Mucosa of rectum (tissue), 2 donors: ENCODE results near the gene STX1B.

Experiments
- H3K27ac ChIP-seq, 2 donors: one replicate each; pipeline ENCODE4 v1.7.0; 2013; ENCODE audit warnings: inconsistent platforms in 2 of 2, low read depth in 2 of 2, low read length in 2 of 2
- H3K27me3 ChIP-seq, 2 donors: one replicate each; pipeline ENCODE4 v1.7.0; 2013; ENCODE audit warnings: low read length in 2 of 2; ENCODE audit not compliant: control insufficient read depth in 2 of 2, insufficient read depth in 2 of 2
- H3K36me3 ChIP-seq, 2 donors: one replicate each; pipeline ENCODE4 v1.7.0; 2013; ENCODE audit warnings: low read length in 2 of 2; ENCODE audit not compliant: control insufficient read depth in 2 of 2, insufficient read depth in 2 of 2
- H3K4me1 ChIP-seq, 2 donors: one replicate each; pipeline ENCODE4 v1.7.0; 2013; ENCODE audit warnings: low read length in 2 of 2, mild to moderate bottlenecking in 1 of 2; ENCODE audit not compliant: control insufficient read depth in 2 of 2, insufficient read depth in 2 of 2
- H3K4me3 ChIP-seq, 2 donors: one replicate each; pipeline ENCODE4 v1.7.0; 2013; ENCODE audit warnings: low read length in 2 of 2
- H3K9ac ChIP-seq, 2 donors: one replicate each; pipeline ENCODE4 v1.7.0; 2013; ENCODE audit warnings: low read length in 2 of 2, low read depth in 1 of 2, mild to moderate bottlenecking in 1 of 2
- H3K9me3 ChIP-seq, 2 donors: one replicate each; pipeline ENCODE4 v1.7.0; 2013; ENCODE audit warnings: low read length in 2 of 2; ENCODE audit not compliant: control insufficient read depth in 2 of 2
- donor health status: healthy.
- donor health status: Normal muscosa, but diverticular disease.

Gene STX1B

GRCh38 chr16:30987581-30988190 lies 22.8 kb downstream of the STX1B start:
- Histone ChIP-seq H3K36me3 (peaks cover 0 to 4% of the 10 kb centered on the region in 2 donors), H3K27ac (no peak overlapping the region), H3K27me3 (no peaks in the 10 kb centered on the region), H3K9ac (no peak overlapping the region), H3K4me3 (no peak overlapping the region), H3K4me1 (peaks cover 5 to 12% of the 10 kb centered on the region in 2 donors), H3K9me3 (no peaks in the 10 kb centered on the region)

DNA sequence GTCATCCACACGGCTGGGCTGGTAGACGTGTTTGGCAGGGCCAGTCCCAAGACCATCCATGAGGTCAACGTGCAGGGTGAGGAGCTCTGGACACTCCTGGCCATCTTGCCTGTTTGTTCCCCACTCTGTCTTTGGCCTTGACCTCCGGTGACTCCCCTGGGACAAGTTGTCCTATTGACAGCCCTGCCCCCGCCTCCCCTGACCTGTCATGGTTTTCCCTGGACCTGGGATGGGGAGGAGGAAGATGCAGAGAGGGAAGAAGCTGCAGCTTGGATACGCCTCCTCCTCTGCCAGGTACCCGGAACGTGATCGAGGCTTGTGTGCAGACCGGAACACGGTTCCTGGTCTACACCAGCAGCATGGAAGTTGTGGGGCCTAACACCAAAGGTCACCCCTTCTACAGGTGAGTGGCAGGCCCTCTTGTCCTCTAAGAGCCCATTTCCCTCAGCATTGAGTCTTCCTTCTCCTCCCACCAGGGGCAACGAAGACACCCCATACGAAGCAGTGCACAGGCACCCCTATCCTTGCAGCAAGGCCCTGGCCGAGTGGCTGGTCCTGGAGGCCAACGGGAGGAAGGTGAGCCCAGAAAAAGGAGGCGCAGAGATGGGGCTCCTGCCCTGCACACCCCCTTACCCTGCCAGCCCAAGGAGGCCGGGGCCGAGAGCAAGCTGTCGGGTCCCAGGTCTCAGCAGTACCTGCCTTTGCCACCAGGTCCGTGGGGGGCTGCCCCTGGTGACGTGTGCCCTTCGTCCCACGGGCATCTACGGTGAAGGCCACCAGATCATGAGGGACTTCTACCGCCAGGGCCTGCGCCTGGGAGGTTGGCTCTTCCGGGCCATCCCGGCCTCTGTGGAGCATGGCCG lies 24.1 kb downstream of the STX1B start:
- H3K9me3 ChIP-seq, result no peaks in the 10 kb centered on the region
- H3K4me3 ChIP-seq, result peak overlapping the region; percentile 77 to 80
- H3K36me3 ChIP-seq, result peaks cover 0 to 4% of the 10 kb centered on the region in 2 donors
- peaks cover 5 to 12% of the 10 kb centered on the region in 2 donors for H3K4me1 ChIP-seq
- peak overlapping the region in 1 of 2 donors; percentile 24 for H3K9ac ChIP-seq
- no peaks in the 10 kb centered on the region for H3K27me3 ChIP-seq
- peak overlapping the region in 1 of 2 donors; percentile 52 for H3K27ac ChIP-seq

DNA sequence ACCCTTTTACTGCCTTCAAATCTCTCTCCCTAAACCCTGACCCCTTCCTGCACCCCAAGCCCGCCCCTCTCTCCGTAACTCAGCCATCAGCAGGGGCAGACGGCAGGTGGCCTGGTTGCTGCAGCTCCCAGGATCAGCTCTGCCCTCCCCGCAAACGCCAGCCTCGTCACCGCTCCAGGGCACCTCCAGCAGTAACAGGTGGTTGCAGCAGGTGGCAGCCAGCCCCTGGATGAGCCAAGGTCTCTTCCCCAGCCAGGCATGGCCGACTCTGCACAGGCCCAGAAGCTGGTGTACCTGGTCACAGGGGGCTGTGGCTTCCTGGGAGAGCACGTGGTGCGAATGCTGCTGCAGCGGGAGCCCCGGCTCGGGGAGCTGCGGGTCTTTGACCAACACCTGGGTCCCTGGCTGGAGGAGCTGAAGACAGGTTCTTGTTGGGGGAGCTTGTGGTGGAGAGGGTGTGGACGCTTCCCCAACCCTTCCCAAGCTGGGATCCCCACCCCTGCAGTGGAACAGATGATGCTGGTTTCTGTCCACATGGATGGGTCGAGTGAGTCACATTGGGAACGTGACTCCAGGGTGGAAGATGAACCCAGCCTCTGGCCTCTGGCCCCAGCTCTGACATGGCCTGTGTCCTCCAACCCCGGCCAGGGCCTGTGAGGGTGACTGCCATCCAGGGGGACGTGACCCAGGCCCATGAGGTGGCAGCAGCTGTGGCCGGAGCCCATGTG lies 24.9 kb downstream of the STX1B start:
- no peaks in the 10 kb centered on the region for H3K9me3 ChIP-seq
- peak overlapping the region; percentile 52 to 63 for H3K27ac ChIP-seq
- peak overlapping the region; percentile 77 to 80 for H3K4me3 ChIP-seq
- no peaks in the 10 kb centered on the region for H3K27me3 ChIP-seq
- H3K36me3 ChIP-seq, result peaks cover 4 to 5% of the 10 kb centered on the region in 2 donors
- H3K4me1 ChIP-seq, result peaks cover 5 to 12% of the 10 kb centered on the region in 2 donors
- H3K9ac ChIP-seq, result peak overlapping the region; percentile 60 to 69

DNA sequence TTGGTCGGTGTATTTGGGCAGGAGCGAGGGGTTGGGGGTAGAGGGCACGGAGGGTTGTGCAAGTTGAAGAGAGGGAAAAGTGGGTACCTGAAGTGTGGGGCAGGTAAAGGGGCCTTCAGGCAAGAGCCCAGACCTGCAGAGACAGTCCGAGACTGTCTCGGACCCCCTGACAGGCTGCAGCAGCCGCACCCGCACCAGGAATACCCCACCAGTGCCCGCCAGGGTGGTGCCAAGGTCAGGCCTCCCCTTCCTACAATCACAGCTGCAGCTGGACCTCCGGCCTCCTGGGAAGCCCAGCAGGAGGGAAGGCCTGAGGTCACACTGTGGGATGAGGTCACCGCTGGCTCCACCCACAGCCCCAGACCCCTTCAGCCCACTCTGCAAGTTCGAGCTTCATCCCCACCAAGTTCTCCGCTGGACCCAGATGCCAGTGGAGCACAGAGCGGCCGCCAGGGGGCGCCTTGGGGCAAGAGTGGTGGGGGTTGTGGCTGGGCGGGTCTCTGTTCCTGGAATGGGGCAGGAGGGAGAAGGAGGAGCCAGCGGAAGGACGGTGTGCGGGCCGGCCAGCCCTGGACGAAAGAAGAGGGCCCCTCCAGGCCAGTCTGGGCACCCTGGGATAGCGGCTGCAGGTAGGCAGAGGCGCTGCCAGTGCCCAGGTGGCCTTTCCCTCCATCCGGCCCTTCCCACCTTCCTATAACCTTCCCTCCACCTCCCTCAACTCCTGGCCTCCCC lies 25.6 kb downstream of the STX1B start, which contains the start of gene HSD3B7:
TSS of gene HSD3B7 (plus strand) at position 539 of the 732 bp plus-strand sequence. CDS start 452 bp downstream, outside the sequence.
- H3K4me3 ChIP-seq, result peak within 1 kb of the TSS; percentile 77 to 80
- H3K9me3 ChIP-seq, result no peaks in the 10 kb centered on the region
- no peaks in the 10 kb centered on the region for H3K27me3 ChIP-seq
- H3K4me1 ChIP-seq, result peaks cover 5 to 12% of the 10 kb centered on the region in 2 donors
- H3K9ac ChIP-seq, result peak within 1 kb of the TSS; percentile 60 to 69
- peak within 1 kb of the TSS; percentile 52 to 63 for H3K27ac ChIP-seq
- H3K36me3 ChIP-seq, result peaks cover 11% of the 10 kb centered on the region in 2 donors

DNA sequence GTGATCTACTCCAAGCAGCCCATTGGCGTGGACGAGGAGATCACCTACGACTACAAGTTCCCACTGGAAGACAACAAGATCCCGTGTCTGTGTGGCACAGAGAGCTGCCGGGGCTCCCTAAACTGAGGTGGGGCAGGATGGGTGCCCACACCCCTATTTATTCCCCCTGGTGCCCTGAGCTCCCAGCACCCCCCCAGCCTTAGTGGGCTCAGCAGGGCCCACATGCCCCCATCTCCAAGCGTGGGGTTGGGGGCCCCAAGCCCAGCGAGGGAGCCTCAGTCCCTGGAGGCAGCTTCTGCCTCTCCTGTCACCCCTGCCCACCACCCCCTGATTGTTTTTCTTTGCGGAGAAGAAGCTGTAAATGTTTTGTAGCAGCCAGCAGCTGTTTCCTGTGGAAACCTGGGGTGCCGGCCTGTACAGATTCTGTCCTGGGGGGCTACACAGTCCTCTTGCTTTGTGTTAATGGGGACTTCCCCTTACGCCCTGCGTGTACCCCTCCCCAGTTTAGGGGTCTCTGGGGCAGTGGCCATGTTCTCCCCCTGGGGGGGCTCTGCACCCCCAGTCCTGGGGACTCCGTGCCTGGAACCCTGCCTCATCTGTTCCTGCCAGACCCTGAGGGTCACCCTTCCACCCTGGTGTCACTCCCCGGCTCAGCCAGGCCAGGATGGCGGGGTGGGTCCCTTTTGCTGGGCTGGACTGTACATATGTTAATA lies 26.4 kb downstream of the STX1B start:
- H3K36me3 ChIP-seq, result peaks cover 11% of the 10 kb centered on the region in 2 donors
- H3K27me3 ChIP-seq, result no peaks in the 10 kb centered on the region
- H3K9ac ChIP-seq, result no peak overlapping the region
- no peak overlapping the region for H3K27ac ChIP-seq
- H3K9me3 ChIP-seq, result no peaks in the 10 kb centered on the region
- peaks cover 5 to 12% of the 10 kb centered on the region in 2 donors for H3K4me1 ChIP-seq
- H3K4me3 ChIP-seq, result no peak overlapping the region

DNA sequence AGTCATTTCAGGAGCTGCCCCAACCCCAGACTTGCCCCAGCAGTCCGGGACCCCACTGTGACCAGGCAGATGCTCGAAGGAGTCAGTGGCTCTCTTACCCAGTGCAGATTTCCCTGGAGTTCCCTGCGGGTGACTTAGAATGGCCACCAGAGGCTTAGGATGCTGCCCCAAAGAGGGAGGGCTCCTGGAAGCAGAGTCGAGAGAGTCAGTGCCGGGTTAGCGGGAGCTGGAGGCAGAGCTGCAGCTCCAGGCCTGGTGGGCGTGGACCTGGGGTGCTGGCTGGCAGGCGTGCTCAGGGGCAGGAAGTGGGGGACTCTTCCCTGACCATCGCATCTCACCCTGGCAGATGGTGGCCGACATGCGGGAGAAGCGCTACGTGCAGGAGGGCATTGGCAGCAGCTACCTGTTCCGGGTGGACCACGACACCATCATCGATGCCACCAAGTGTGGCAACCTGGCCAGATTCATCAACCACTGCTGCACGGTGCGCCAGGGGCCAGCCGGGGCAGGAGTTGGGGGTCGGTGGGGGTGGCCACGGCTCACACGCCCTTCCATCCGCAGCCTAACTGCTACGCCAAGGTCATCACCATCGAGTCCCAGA lies 27.0 kb downstream of the STX1B start:
- no peak overlapping the region for H3K27ac ChIP-seq
- no peaks in the 10 kb centered on the region for H3K27me3 ChIP-seq
- H3K9me3 ChIP-seq, result no peaks in the 10 kb centered on the region
- H3K36me3 ChIP-seq, result peaks cover 11 to 15% of the 10 kb centered on the region in 2 donors
- no peak overlapping the region for H3K4me3 ChIP-seq
- H3K9ac ChIP-seq, result no peak overlapping the region
- H3K4me1 ChIP-seq, result peaks cover 5 to 12% of the 10 kb centered on the region in 2 donors

DNA sequence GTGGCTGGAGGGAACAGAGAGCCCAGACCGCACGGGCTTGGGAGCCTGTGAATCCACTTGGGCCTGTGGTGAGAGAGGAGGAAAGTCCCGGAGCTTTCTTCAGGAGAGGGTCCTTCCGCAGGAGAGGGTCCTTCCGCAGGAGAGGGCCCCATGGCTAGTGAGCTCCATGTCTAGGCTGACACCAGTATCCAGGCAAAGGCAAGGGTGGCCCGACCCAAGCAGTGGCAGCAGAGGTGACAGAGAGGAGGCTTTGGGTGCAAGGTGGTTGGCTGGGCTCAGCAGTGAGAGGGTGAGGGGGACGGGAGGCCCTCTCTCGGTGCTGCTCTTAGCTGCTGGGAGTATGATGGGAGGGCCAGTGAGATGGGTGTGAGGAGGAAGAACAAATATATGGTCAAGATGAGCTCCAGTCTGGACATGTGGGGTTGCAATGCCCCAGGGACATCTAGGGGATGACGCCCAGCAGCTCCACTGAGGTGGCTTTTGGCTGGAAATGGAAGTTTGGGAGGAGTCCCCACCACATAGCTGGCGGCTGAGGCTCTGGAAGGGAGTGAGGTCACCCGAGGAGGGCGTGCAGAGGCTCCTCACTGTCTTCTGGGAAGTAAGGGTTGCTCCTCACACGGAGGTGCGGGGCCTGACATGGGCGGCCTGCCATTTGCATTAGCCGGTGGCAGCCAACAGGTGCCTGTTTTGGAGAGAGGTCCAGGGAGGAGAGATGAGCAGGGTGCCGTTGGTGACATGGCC lies 27.7 kb downstream of the STX1B start:
- peaks cover 11 to 15% of the 10 kb centered on the region in 2 donors for H3K36me3 ChIP-seq
- H3K9ac ChIP-seq, result no peak overlapping the region
- peaks cover 5 to 12% of the 10 kb centered on the region in 2 donors for H3K4me1 ChIP-seq
- no peaks in the 10 kb centered on the region for H3K27me3 ChIP-seq
- no peaks in the 10 kb centered on the region for H3K9me3 ChIP-seq
- H3K4me3 ChIP-seq, result no peak overlapping the region
- H3K27ac ChIP-seq, result no peak overlapping the region

DNA sequence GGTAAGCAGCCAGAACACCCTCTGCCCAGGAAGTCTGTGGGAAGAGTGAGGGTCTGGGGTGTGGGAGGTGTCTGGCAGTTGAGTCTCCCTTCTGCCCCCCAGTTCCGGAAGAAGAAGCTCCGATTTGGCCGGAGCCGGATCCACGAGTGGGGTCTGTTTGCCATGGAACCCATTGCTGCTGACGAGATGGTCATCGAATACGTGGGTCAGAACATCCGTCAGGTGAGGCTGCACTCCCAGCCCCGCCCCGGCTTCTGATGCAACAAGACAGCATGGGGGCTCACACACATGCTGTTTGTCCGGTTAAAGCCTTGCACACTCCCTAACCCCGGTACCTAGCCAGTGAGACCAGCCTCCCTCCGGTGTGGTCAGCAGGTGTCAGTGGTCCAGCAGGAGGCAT lies 29.5 kb downstream of the STX1B start:
- Histone ChIP-seq H3K9me3 (no peaks in the 10 kb centered on the region), H3K4me3 (no peak overlapping the region), H3K9ac (no peak overlapping the region), H3K36me3 (peaks cover 16 to 28% of the 10 kb centered on the region in 2 donors), H3K27me3 (no peaks in the 10 kb centered on the region), H3K4me1 (peaks cover 4 to 12% of the 10 kb centered on the region in 2 donors), H3K27ac (no peak overlapping the region)
